Activated CD4-positive, alpha-beta T cell treated with anti-CD3 and anti-CD28 coated beads for 4 hours (primary cell): Measurements from ENCODE around the gene TST.

Experiments used
- DNase-seq, 2 donors: peaks; one replicate each; pipeline ENCODE4 v3.0.0-alpha.2; 2020

The TST gene

GRCh38 chr22:37053310-37054055, 34.2 kb upstream of the TST start:
- no peak for DNase-seq

GRCh38 chr22:37052386-37053309, 33.4 kb upstream of the TST start:
- DNase-seq, result no peak

- peak; percentile 76 to 78 for DNase-seq
These were observed 32.4 kb upstream of the TST start, which contains the start of gene KCTD17 for GRCh38 chr22:37051391-37052385. Gene KCTD17, plus strand, starts transcription at chr22:37051742. Its CDS starts 19 bp downstream, at chr22:37051761.

GRCh38 chr22:37050913-37051312, 31.7 kb upstream of the TST start:
- DNase-seq, result no peak

- DNase-seq, result no peak
These were observed 30.0 kb upstream of the TST start for GRCh38 chr22:37049224-37049623.

GRCh38 chr22:37048133-37048532, 28.9 kb upstream of the TST start:
- DNase-seq, result no peak

- no peak for DNase-seq
These were observed 27.8 kb upstream of the TST start for GRCh38 chr22:37047006-37047405.

- no peak for DNase-seq
These were observed 27.3 kb upstream of the TST start for GRCh38 chr22:37046589-37046988.

- no peak for DNase-seq
These were observed 26.7 kb upstream of the TST start for GRCh38 chr22:37045958-37046357.

- DNase-seq, result no peak
These were observed 25.7 kb upstream of the TST start for GRCh38 chr22:37044634-37045625.

GRCh38 chr22:37043828-37044538, 24.7 kb upstream of the TST start:
- no peak for DNase-seq

GRCh38 chr22:37043209-37043827, 24.1 kb upstream of the TST start:
- no peak for DNase-seq

GRCh38 chr22:37039466-37039865, 20.2 kb upstream of the TST start:
- no peak for DNase-seq

- DNase-seq, result no peak
These were observed 18.4 kb upstream of the TST start for GRCh38 chr22:37037669-37038068.

- no peak for DNase-seq
These were observed 17.6 kb upstream of the TST start for GRCh38 chr22:37036655-37037377.

- no peak for DNase-seq
These were observed 14.6 kb upstream of the TST start for GRCh38 chr22:37033605-37034430.

- no peak for DNase-seq
These were observed 13.6 kb upstream of the TST start for GRCh38 chr22:37032535-37033460.
